Esophagus muscularis mucosa (tissue), 4 donors: Measurements from ENCODE around the gene PISD. TPM values are rescaled to one million over a fixed set of nuclear protein-coding genes. Genes with fewer than 3 reads are reported as not detected.

ENCODE experiments used
- DNase-seq: peaks from one replicate; pipeline ENCODE4 v3.0.0-alpha.2; 2017; ENCODE audit errors: extremely low spot score
- H3K27ac ChIP-seq, 4 donors: fragments of 200-600 bp; sonication (generic); replicated peaks in 1 of 4; 1 replicate in 3 of 4; 2 replicates in 1 of 4; pipeline ENCODE4 v1.5.1; 2016 to 2019; ENCODE audit warnings: mild to moderate bottlenecking in 1 of 4
- H3K27me3 ChIP-seq, 4 donors: fragments of 200-600 bp; sonication (generic); one replicate each; pipeline versions ENCODE4 v1.5.1 to v1.6.0; 2016 to 2019
- H3K36me3 ChIP-seq, 4 donors: fragments of 200-600 bp; sonication (generic); one replicate each; pipeline ENCODE4 v1.5.1; 2016 to 2019
- H3K4me1 ChIP-seq, 4 donors: fragments of 200-600 bp; sonication (generic); one replicate each; pipeline ENCODE4 v1.5.1; 2016 to 2019
- H3K4me3 ChIP-seq, 4 donors: fragments of 200-600 bp; sonication (generic); 1 replicate in 2 of 4; 2 replicates in 2 of 4; pipeline ENCODE4 v1.5.1; 2016 to 2019; ENCODE audit warnings: mild to moderate bottlenecking in 4 of 4, moderate library complexity in 1 of 4
- H3K9me3 ChIP-seq, 4 donors: fragments of 200-600 bp; sonication (generic); 1 replicate in 3 of 4; 2 replicates in 1 of 4; pipeline ENCODE4 v1.5.1; 2016 to 2019
- EP300 ChIP-seq: sonication (generic); formaldehyde crosslinking; IDR thresholded peaks from one replicate; pipeline ENCODE4 v1.6.1; 2017; ENCODE audit warnings: antibody characterized with exemption
- POLR2A ChIP-seq: fragments of 450-650 bp; IDR thresholded peaks from one replicate; pipeline ENCODE4 v1.6.1; 2017; ENCODE audit warnings: antibody characterized with exemption, moderate library complexity, mild to moderate bottlenecking, low read depth
- POLR2AphosphoS5 ChIP-seq, 2 donors: sonication (generic); formaldehyde crosslinking; IDR thresholded peaks; one replicate each; pipeline ENCODE4 v1.6.1; 2017; ENCODE audit warnings: antibody characterized with exemption in 2 of 2
- WGBS: methylation state at CpG from one replicate; pipeline ENCODE4 v1.1.5; 2018; 5-methylcytosine and 5-hydroxymethylcytosine counted together
- intact Hi-C: fragments of 100-400 bp; cut with DNase I; formaldehyde crosslinking; loops from one replicate; pipeline ENCODE4 v1.15.1; 2023
- total RNA-seq, 4 donors: library from RNA; depleted of rRNA; stranded (reverse); fragments of >200 nt; gene quantifications; one replicate each; pipeline versions ENCODE4 v1.1.0 to v1.2.1, GENCODE V29; 2016
- TF ChIP-seq, protein P1 (sequence below), 3 experiments: fragments of 200-600 bp in 2 of 3; fragments of 450-650 bp in 1 of 3; sonication (generic) in 2 of 3; IDR thresholded peaks; one replicate each; pipeline ENCODE4 v1.5.1; 2017 to 2019; ENCODE audit warnings: antibody characterized with exemption in 3 of 3, mild to moderate bottlenecking in 2 of 3, moderate library complexity in 1 of 3

The PISD gene
- total RNA-seq, 4 donors from 2014 or later, result 14.1 to 40.1 (median 26.2) TPM

DNA sequence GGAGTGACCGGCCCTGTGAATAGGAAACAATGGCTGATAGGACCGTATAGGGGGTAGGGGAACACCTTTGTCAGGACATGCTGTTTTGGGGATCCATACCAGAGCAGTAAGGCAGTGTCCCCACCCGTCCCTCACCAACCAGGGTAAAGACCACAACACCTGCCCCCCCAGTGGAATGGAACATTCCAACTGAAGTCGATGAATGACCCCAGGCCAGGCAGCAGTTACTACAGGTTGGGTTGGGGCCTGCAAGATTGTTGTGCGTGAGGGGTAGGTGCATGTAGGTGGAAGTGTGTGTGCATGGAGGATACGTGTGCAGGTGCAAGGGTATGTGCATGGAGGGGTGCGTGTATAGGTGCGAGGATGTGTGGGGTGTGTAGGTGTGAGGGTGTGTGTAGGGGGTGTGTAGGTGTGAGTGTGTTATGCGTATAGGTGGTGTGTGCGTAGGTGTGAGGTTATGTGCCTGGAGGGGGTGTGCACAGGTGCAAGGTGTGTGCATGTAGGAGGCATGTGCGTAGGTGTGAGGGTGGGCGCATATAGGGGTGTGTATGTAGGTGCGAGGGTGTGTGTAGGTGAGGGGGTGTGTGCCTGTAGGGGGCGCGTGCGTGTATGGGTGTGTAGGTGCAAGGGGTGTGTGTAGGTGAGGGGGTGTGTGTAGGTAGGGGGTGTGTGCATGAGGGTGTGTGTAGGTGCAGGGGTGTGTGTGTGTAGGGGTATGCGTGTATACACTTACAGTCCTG is 32.9 kb downstream of the PISD start:
- H3K9me3 ChIP-seq, result no peaks in the 10 kb centered on the region
- TF ChIP-seq POLR2AphosphoS5 (IDR thresholded peaks at IDR 0.05), result no peak
- no peak for TF ChIP-seq POLR2A
- TF ChIP-seq EP300, result no peak
- TF ChIP-seq, protein P1, sequence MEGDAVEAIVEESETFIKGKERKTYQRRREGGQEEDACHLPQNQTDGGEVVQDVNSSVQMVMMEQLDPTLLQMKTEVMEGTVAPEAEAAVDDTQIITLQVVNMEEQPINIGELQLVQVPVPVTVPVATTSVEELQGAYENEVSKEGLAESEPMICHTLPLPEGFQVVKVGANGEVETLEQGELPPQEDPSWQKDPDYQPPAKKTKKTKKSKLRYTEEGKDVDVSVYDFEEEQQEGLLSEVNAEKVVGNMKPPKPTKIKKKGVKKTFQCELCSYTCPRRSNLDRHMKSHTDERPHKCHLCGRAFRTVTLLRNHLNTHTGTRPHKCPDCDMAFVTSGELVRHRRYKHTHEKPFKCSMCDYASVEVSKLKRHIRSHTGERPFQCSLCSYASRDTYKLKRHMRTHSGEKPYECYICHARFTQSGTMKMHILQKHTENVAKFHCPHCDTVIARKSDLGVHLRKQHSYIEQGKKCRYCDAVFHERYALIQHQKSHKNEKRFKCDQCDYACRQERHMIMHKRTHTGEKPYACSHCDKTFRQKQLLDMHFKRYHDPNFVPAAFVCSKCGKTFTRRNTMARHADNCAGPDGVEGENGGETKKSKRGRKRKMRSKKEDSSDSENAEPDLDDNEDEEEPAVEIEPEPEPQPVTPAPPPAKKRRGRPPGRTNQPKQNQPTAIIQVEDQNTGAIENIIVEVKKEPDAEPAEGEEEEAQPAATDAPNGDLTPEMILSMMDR (IDR thresholded peaks at IDR 0.05), result no peak
- H3K4me3 ChIP-seq, result peak overlapping the region in 2 of 4 donors; percentile 69 to 78
- intact Hi-C loops, result loop anchor here (10.0 kb wide), 1 partner anchor 284 kb away; the partner anchor contains the start of gene PATZ1
- 84% methylated on average over 16 of the region's 17 CpGs for WGBS
- no peaks in the 10 kb centered on the region for H3K27me3 ChIP-seq
- H3K4me1 ChIP-seq, result peaks cover 52 to 78% (median 70%) of the 10 kb centered on the region in 4 donors
- no peak for DNase-seq
- H3K27ac ChIP-seq, result peak overlapping the region in 2 of 4 donors; percentile 77 to 85
- H3K36me3 ChIP-seq, result no peaks in the 10 kb centered on the region

DNA sequence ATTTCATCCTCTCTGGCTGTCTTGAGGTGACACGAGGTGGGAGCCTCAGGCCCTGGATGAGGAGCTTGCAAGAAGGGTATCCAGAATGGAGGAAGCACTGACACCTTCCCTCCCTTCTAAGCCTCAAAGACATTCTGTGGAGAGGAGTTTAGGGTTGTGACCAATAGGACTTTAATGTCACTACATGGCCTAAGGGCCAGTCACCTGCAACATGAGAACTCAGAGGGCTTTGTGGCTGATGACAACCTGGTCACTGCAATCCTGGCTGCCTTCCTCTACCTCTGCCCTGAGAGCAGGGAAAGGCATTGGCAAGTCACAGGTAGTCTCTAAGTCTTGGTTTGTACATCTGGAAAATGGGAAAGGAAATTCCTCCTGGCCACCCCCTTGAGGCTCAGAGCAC is 33.7 kb downstream of the PISD start:
- TF ChIP-seq, protein P1 (IDR thresholded peaks at IDR 0.05), result no peak
- TF ChIP-seq POLR2A (no peak), EP300 (no peak), POLR2AphosphoS5 (IDR thresholded peaks at IDR 0.05) (no peak)
- H3K27ac ChIP-seq, result peak overlapping the region in 1 of 4 donors; percentile 22
- intact Hi-C loops, result loop anchor here (10.0 kb wide), 1 partner anchor 284 kb away; the partner anchor contains the start of gene PATZ1
- peaks cover 0 to 4% (median 0%) of the 10 kb centered on the region in 4 donors for H3K36me3 ChIP-seq
- no peak overlapping the region for H3K4me3 ChIP-seq
- no peaks in the 10 kb centered on the region for H3K27me3 ChIP-seq
- H3K4me1 ChIP-seq, result peaks cover 52 to 73% (median 66%) of the 10 kb centered on the region in 4 donors
- no peak for DNase-seq
- H3K9me3 ChIP-seq, result no peaks in the 10 kb centered on the region
- WGBS, result 75% methylated on average over 1 of the region's 1 CpG

DNA sequence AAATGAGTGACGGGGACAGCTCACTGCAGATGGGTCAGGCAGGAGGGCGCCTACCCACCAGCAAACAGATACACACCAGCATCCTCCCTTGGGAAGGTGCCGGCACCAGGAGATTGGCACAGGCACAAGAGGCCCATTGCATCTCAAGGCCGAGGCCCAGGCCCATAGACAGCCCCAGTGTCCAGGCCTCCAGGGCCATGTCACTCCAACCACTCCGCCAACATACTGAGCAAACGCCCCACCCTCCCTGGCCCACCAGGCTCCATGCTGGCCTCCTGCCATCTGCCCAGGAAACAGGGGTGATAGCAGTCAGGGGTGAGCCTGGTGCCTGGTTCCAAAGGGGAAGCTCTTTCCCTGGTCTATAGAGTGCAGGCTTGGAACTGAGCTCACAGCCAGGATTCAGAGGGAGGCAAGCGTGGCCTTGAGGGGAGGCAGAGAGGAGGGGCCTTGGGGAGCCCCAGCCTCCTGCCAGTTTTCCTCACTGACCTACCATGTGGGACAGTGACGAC is 34.7 kb downstream of the PISD start:
- no peak overlapping the region for H3K4me3 ChIP-seq
- no peaks in the 10 kb centered on the region for H3K9me3 ChIP-seq
- peaks cover 52 to 73% (median 65%) of the 10 kb centered on the region in 4 donors for H3K4me1 ChIP-seq
- DNase-seq, result no peak
- peaks cover 0 to 11% (median 2%) of the 10 kb centered on the region in 4 donors for H3K36me3 ChIP-seq
- WGBS, result 91% methylated on average over 4 of the region's 8 CpGs
- no peak for TF ChIP-seq POLR2AphosphoS5 (IDR thresholded peaks at IDR 0.05)
- TF ChIP-seq POLR2A, result no peak
- TF ChIP-seq, protein P1 (IDR thresholded peaks at IDR 0.05), result no peak
- no peak for TF ChIP-seq EP300
- intact Hi-C loops, result loop anchor here (10.0 kb wide), 1 partner anchor 282 kb away; the partner anchor contains the start of gene PATZ1
- peak overlapping the region in 3 of 4 donors; percentile 35 to 58 (median 47) for H3K27ac ChIP-seq
- no peaks in the 10 kb centered on the region for H3K27me3 ChIP-seq

DNA sequence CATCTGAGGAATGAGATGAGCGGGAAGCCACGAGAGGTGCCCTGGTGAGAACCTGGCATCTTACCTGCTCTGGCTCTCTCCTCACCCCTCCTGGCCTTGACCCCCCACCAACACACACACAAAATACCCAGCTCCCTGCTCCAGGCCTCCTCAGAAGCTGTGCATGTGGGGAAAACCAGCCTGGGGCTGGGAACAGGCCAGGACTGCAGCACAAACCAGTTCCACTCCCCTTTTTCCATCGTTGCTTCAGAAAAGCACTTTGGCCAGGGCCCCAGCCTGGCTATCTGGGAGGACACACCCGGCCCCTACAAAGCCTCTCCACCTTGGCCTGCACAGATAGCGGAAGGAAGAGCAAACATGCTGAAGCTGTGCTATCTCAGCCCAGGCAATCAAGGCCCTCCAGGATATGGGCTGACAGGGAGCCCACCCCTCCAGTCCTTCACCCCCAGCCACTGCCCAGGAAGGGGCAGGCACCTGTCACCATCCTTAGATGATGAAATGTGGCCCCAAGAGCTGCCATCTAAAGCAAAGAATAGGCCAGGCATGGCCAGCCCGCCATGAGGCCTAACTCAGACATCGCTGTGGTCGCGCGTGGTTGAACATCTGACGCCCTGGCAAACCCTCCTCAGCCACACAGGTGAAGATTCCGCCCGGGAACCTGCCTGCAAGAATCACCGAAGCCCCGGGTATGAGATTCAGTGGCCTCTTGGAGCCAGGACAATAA is 35.4 kb downstream of the PISD start:
- WGBS, result 50% methylated on average over 4 of the region's 15 CpGs
- DNase-seq, result no peak
- Histone ChIP-seq H3K4me3 (no peak overlapping the region), H3K9me3 (no peaks in the 10 kb centered on the region), H3K27me3 (no peaks in the 10 kb centered on the region), H3K27ac (peak overlapping the region; percentile 26 to 58 (median 41)), H3K4me1 (peaks cover 52 to 67% (median 64%) of the 10 kb centered on the region in 4 donors), H3K36me3 (peaks cover under 1 to 15% (median 8%) of the 10 kb centered on the region in 4 donors)
- intact Hi-C loops, result loop anchor here (10.0 kb wide), 1 partner anchor 282 kb away; the partner anchor contains the start of gene PATZ1
- TF ChIP-seq POLR2A (no peak), EP300 (no peak), POLR2AphosphoS5 (IDR thresholded peaks at IDR 0.05) (no peak)
- TF ChIP-seq, protein P1 (IDR thresholded peaks at IDR 0.05), result no peak
